H9 (cell line): Measurements from ENCODE around the gene WHRN. TPM values are rescaled to one million over a fixed set of nuclear protein-coding genes. Genes with fewer than 3 reads are reported as not detected.

Experiments used
- DNase-seq: peaks from one replicate; pipeline ENCODE4 v3.0.0-alpha.2; 2017
- H2AFZ ChIP-seq: one replicate; pipeline ENCODE4 v1.6.1; 2013; ENCODE audit warnings: mild to moderate bottlenecking, low read length, control low read depth, moderate library complexity
- H2AK5ac ChIP-seq: 2 replicates; pipeline ENCODE4 v1.6.1; 2013; ENCODE audit warnings: low read length, control low read depth, mixed read lengths; ENCODE audit not compliant: insufficient read length
- H2BK120ac ChIP-seq: one replicate; pipeline ENCODE4 v1.6.1; 2013; ENCODE audit warnings: low read depth, mild to moderate bottlenecking, low read length, control low read depth, inconsistent platforms; ENCODE audit not compliant: poor library complexity, severe bottlenecking
- H2BK12ac ChIP-seq: 2 replicates; pipeline ENCODE4 v1.6.1; 2013; ENCODE audit warnings: low read length, control low read depth, mixed read lengths, low read depth; ENCODE audit not compliant: insufficient read length
- H2BK15ac ChIP-seq: 2 replicates; pipeline ENCODE4 v1.6.1; 2013; ENCODE audit warnings: low read depth, low read length, control low read depth
- H2BK20ac ChIP-seq: one replicate; pipeline ENCODE4 v1.6.1; 2013; ENCODE audit warnings: low read depth, mild to moderate bottlenecking, low read length, control low read depth, inconsistent platforms; ENCODE audit not compliant: poor library complexity, severe bottlenecking
- H2BK5ac ChIP-seq: 2 replicates; pipeline ENCODE4 v1.6.1; 2013; ENCODE audit warnings: low read length, control low read depth, mixed read lengths; ENCODE audit not compliant: insufficient read length
- H3K14ac ChIP-seq: 2 replicates; pipeline ENCODE4 v1.6.1; 2013; ENCODE audit warnings: low read length, control low read depth; ENCODE audit not compliant: insufficient read depth
- H3K18ac ChIP-seq: 2 replicates; pipeline ENCODE4 v1.6.1; 2013; ENCODE audit warnings: low read depth, mild to moderate bottlenecking, mixed read lengths, low read length, control low read depth; ENCODE audit not compliant: insufficient read length
- H3K23ac ChIP-seq: 2 replicates; pipeline ENCODE4 v1.6.1; 2013; ENCODE audit warnings: low read length, control low read depth, mixed read lengths, low read depth; ENCODE audit not compliant: insufficient read length
- H3K23me2 ChIP-seq: 2 replicates; pipeline ENCODE4 v1.6.1; 2013; ENCODE audit warnings: low read depth, mild to moderate bottlenecking, mixed read lengths, low read length, control low read depth; ENCODE audit not compliant: insufficient read length, poor library complexity, severe bottlenecking
- H3K27ac ChIP-seq: 2 replicates; pipeline ENCODE4 v1.5.1; 2013; ENCODE audit warnings: low read length, control low read depth, mixed read lengths, low read depth; ENCODE audit not compliant: insufficient read length
- H3K27me3 ChIP-seq: 2 replicates; pipeline ENCODE4 v1.6.1; 2013; ENCODE audit warnings: low read length, control low read depth, inconsistent platforms; ENCODE audit not compliant: insufficient read depth
- H3K4ac ChIP-seq: 2 replicates; pipeline ENCODE4 v1.6.1; 2013; ENCODE audit warnings: low read depth, mild to moderate bottlenecking, control low read depth, inconsistent platforms, low read length, moderate library complexity
- H3K4me1 ChIP-seq: 2 replicates; pipeline ENCODE4 v1.6.1; 2013; ENCODE audit warnings: low read length, control low read depth, inconsistent platforms; ENCODE audit not compliant: insufficient read depth
- H3K4me2 ChIP-seq: 2 replicates; pipeline ENCODE4 v1.6.1; 2013; ENCODE audit warnings: low read length, control low read depth, mixed read lengths; ENCODE audit not compliant: insufficient read length, insufficient read depth
- H3K56ac ChIP-seq: 2 replicates; pipeline ENCODE4 v1.6.1; 2013; ENCODE audit warnings: low read depth, mild to moderate bottlenecking, mixed read lengths, low read length, control low read depth; ENCODE audit not compliant: insufficient read length
- H3K79me1 ChIP-seq: 2 replicates; pipeline ENCODE4 v1.6.1; 2013; ENCODE audit warnings: low read depth, mild to moderate bottlenecking, moderate library complexity, low read length, control low read depth, inconsistent platforms; ENCODE audit not compliant: insufficient read depth, poor library complexity, severe bottlenecking
- H3K79me2 ChIP-seq: 2 replicates; pipeline ENCODE4 v1.6.1; 2013; ENCODE audit warnings: low read length, control low read depth, inconsistent platforms; ENCODE audit not compliant: insufficient read depth
- H3K9ac ChIP-seq: 2 replicates; pipeline ENCODE4 v1.6.1; 2013; ENCODE audit warnings: low read length, control low read depth, mixed read lengths; ENCODE audit not compliant: insufficient read length; ENCODE audit errors: extremely low read depth
- H3K9me3 ChIP-seq: one replicate; pipeline ENCODE4 v1.6.1; 2013; ENCODE audit warnings: low read depth, low read length, inconsistent platforms; ENCODE audit not compliant: control insufficient read depth
- H3T11ph ChIP-seq: one replicate; pipeline ENCODE4 v1.6.1; 2013; ENCODE audit warnings: mild to moderate bottlenecking, low read length, control low read depth, inconsistent platforms
- H4K20me1 ChIP-seq: one replicate; pipeline ENCODE4 v1.6.1; 2013; ENCODE audit not compliant: control insufficient read depth, insufficient read length, insufficient read depth
- H4K5ac ChIP-seq: 2 replicates; pipeline ENCODE4 v1.6.1; 2013; ENCODE audit warnings: low read depth, mild to moderate bottlenecking, mixed read lengths, low read length, control low read depth; ENCODE audit not compliant: insufficient read length
- H4K8ac ChIP-seq: replicated peaks from 2 replicates; pipeline ENCODE4 v1.6.1; 2013; ENCODE audit warnings: low read length, control low read depth, mixed read lengths, low read depth; ENCODE audit not compliant: insufficient read length
- H4K91ac ChIP-seq: 2 replicates; pipeline ENCODE4 v1.6.1; 2013; ENCODE audit warnings: low read depth, mild to moderate bottlenecking, moderate library complexity, mixed read lengths, low read length, control low read depth; ENCODE audit not compliant: insufficient read length
- H3K27ac Mint-ChIP-seq, 3 experiments: 2 replicates in 2 of 3; 3 replicates in 1 of 3; pipeline ENCODE4 v1.8.0; 2020 to 2021; ENCODE audit warnings: mixed read lengths in 3 of 3, mild to moderate bottlenecking in 1 of 3, moderate library complexity in 1 of 3
- H3K27me3 Mint-ChIP-seq: 2 replicates; pipeline ENCODE4 v1.8.0; 2021; ENCODE audit warnings: low read depth, mild to moderate bottlenecking, moderate library complexity, mixed read lengths
- H3K36me3 Mint-ChIP-seq, 3 experiments: 2 replicates in 2 of 3; 3 replicates in 1 of 3; pipeline ENCODE4 v1.8.0; 2020 to 2021; ENCODE audit warnings: low read depth in 3 of 3, mixed read lengths in 3 of 3; ENCODE audit not compliant: insufficient read depth in 1 of 3
- H3K4me1 Mint-ChIP-seq, 2 experiments: 2 replicates each; pipeline ENCODE4 v1.8.0; 2020; ENCODE audit warnings: mixed read lengths in 2 of 2
- H3K4me3 Mint-ChIP-seq, 2 experiments: 2 replicates in 1 of 2; 3 replicates in 1 of 2; pipeline ENCODE4 v1.8.0; 2020 to 2021; ENCODE audit warnings: mild to moderate bottlenecking in 2 of 2, mixed read lengths in 2 of 2, moderate library complexity in 1 of 2
- H3K9me3 Mint-ChIP-seq, 2 experiments: 2 replicates in 1 of 2; 3 replicates in 1 of 2; pipeline ENCODE4 v1.8.0; 2020; ENCODE audit warnings: mild to moderate bottlenecking in 2 of 2, mixed read lengths in 2 of 2, moderate library complexity in 1 of 2
- WGBS: extraction: QIAGEN DNeasy Blood & Tissue Kit; methylation state at CpG from one replicate; pipeline ENCODE4 v1.1.7; 2013; ENCODE audit warnings: missing lambda C conversion rate, low lambda C conversion rate, mixed read lengths; ENCODE audit not compliant: insufficient read length; ENCODE audit errors: extremely low coverage; 5-methylcytosine and 5-hydroxymethylcytosine counted together
- total RNA-seq: library from RNA; stranded (reverse); gene quantifications from 2 replicates; pipeline ENCODE4 v1.2.1, GENCODE V29; 2021
- TF ChIP-seq, protein P1 (sequence below): fragments of 200-600 bp; sonication (generic); conservative IDR thresholded peaks from 3 replicates; pipeline ENCODE4 v1.8.0; 2021; ENCODE audit warnings: antibody characterized with exemption, mild to moderate bottlenecking

The WHRN gene
- total RNA-seq, 1 experiment from 2014 or later, result 2.2 TPM

DNA sequence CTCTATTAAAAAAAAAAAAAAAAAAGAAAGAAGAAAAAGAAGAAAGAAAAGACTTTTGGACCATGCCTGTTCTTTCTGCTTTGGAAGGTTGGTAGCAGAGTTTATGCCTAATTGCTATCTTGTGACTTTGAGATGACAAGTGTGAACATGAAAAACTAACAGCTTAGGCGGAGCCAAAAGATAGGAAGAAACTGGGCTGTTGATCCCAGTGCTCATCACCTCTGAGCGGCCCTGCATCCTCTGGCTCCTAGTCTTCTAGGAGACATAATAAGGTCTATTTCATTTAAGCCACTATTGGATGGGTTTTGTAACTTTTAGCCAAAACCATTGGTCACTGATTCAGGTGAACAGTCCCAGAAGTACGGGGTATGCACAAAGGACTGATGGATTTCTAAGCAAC is 47.9 kb upstream of the WHRN start:
- no peak overlapping the region for H2AK5ac ChIP-seq
- no peaks in the 10 kb centered on the region for H3K27me3 ChIP-seq
- no peak overlapping the region for H2BK120ac ChIP-seq
- no peak overlapping the region for H2BK12ac ChIP-seq
- H3K27me3 Mint-ChIP-seq, result peaks cover 5% of the 10 kb centered on the region; the same call in 1 of the 2 replicates
- DNase-seq, result no peak
- H3K56ac ChIP-seq, result no peak overlapping the region
- no peak overlapping the region for H3K4ac ChIP-seq
- H3K4me1 Mint-ChIP-seq, result peaks cover 1 to 9% of the 10 kb centered on the region in 2 experiments; a peak in 3 of 4 replicates
- no peaks in the 10 kb centered on the region for H3K36me3 Mint-ChIP-seq
- H3T11ph ChIP-seq, result no peak overlapping the region
- H4K5ac ChIP-seq, result no peak overlapping the region
- H3K23ac ChIP-seq, result no peak overlapping the region
- no CpG with 5 or more reads among the region's 3 CpGs for WGBS
- no peak overlapping the region for H3K18ac ChIP-seq
- no peaks in the 10 kb centered on the region for H3K4me1 ChIP-seq
- no peak overlapping the region for H2AFZ ChIP-seq
- H2BK5ac ChIP-seq, result no peak overlapping the region
- no peak overlapping the region for H3K4me3 Mint-ChIP-seq
- peaks cover 5% of the 10 kb centered on the region in 2 experiments for H3K9me3 Mint-ChIP-seq
- no peak overlapping the region for H3K9ac ChIP-seq
- no peaks in the 10 kb centered on the region for H3K23me2 ChIP-seq
- no peak overlapping the region for H3K14ac ChIP-seq
- no peak overlapping the region for H2BK20ac ChIP-seq
- H3K9me3 ChIP-seq, result no peaks in the 10 kb centered on the region
- TF ChIP-seq, protein P1, sequence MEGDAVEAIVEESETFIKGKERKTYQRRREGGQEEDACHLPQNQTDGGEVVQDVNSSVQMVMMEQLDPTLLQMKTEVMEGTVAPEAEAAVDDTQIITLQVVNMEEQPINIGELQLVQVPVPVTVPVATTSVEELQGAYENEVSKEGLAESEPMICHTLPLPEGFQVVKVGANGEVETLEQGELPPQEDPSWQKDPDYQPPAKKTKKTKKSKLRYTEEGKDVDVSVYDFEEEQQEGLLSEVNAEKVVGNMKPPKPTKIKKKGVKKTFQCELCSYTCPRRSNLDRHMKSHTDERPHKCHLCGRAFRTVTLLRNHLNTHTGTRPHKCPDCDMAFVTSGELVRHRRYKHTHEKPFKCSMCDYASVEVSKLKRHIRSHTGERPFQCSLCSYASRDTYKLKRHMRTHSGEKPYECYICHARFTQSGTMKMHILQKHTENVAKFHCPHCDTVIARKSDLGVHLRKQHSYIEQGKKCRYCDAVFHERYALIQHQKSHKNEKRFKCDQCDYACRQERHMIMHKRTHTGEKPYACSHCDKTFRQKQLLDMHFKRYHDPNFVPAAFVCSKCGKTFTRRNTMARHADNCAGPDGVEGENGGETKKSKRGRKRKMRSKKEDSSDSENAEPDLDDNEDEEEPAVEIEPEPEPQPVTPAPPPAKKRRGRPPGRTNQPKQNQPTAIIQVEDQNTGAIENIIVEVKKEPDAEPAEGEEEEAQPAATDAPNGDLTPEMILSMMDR, result no peak
- H3K27ac ChIP-seq, result no peak overlapping the region
- no peak overlapping the region for H4K91ac ChIP-seq
- no peaks in the 10 kb centered on the region for H3K79me2 ChIP-seq
- H3K27ac Mint-ChIP-seq, result no peak overlapping the region
- no peak overlapping the region for H2BK15ac ChIP-seq
- H3K4me2 ChIP-seq, result no peak overlapping the region
- H3K79me1 ChIP-seq, result no peaks in the 10 kb centered on the region
- no peaks in the 10 kb centered on the region for H4K20me1 ChIP-seq
- H4K8ac ChIP-seq, result no peak overlapping the region
